Transverse colon (tissue), 3 donors: ENCODE results near the gene OTOS.

Experiments used
- POLR2A ChIP-seq: fragments of 450-650 bp; IDR thresholded peaks from one replicate; pipeline ENCODE4 v1.6.1; 2016; ENCODE audit warnings: antibody characterized with exemption, mild to moderate bottlenecking, moderate library complexity
- TF ChIP-seq, protein P1 (sequence below), 5 experiments: fragments of 200-600 bp in 3 of 5; fragments of 450-650 bp in 2 of 5; sonication (generic) in 3 of 5; IDR thresholded peaks; 1 replicate in 2 of 5; 2 replicates in 3 of 5; pipeline ENCODE4 v1.5.1; 2016 to 2017; ENCODE audit warnings: antibody characterized with exemption in 5 of 5, inconsistent platforms in 3 of 5, mild to moderate bottlenecking in 2 of 5, moderate library complexity in 1 of 5

DNA sequence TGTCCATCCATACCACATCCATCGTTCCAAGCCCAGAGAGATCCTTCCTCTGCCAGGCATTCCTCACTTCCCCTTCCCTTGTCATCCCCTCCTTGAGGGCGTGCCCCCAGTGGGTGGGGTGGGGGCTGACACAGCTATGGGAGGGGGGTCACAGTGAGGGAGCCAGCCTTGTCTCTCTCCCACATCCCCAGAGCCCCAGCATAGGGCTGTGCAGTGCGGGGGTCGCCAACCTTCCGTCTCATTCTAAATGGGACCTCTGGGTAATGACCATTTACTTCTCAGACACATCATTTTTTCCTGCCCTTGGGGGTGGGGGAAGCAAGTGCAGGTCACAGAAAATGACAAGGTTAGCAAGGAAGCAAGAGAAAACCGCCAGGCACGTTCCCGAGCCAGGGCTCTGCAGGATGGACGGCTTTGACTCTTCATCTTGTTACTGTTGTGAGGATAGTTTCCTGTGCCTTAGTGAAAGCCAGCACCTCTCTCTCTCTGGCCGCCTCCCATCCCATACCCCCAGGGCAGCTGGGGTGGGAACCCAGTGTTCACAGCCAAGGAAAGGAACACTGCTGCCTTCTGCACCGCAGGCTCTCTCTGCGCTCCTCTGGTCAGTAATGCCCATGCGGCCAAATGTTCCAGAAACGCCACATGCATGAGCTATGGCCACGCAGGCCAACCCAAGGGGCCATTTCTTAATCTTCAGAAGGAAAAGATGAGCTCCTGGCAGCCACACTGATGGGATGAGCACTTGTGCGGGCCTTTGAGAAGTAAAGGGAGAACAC is 22.7 kb upstream of the OTOS start:
- TF ChIP-seq, protein P1, sequence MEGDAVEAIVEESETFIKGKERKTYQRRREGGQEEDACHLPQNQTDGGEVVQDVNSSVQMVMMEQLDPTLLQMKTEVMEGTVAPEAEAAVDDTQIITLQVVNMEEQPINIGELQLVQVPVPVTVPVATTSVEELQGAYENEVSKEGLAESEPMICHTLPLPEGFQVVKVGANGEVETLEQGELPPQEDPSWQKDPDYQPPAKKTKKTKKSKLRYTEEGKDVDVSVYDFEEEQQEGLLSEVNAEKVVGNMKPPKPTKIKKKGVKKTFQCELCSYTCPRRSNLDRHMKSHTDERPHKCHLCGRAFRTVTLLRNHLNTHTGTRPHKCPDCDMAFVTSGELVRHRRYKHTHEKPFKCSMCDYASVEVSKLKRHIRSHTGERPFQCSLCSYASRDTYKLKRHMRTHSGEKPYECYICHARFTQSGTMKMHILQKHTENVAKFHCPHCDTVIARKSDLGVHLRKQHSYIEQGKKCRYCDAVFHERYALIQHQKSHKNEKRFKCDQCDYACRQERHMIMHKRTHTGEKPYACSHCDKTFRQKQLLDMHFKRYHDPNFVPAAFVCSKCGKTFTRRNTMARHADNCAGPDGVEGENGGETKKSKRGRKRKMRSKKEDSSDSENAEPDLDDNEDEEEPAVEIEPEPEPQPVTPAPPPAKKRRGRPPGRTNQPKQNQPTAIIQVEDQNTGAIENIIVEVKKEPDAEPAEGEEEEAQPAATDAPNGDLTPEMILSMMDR (IDR thresholded peaks at IDR 0.05), result no peak
- TF ChIP-seq POLR2A, result no peak
